SK-N-DZ (cell line): ENCODE data around the gene ETV6.
A peak's percentile ranks its signal among the peaks of the same experiment; 100 is the strongest.

ENCODE experiments used
- DNase-seq: peaks from one replicate; pipeline ENCODE4 v3.0.0-alpha.2; 2015; ENCODE audit warnings: low spot score

ETV6 gene

GRCh38 chr12:11642785-11643184, 6.7 kb upstream of the ETV6 start:
- no peak for DNase-seq

- DNase-seq = no peak
Measured at GRCh38 chr12:11645391-11645790, 4.1 kb upstream of the ETV6 start.

DNA sequence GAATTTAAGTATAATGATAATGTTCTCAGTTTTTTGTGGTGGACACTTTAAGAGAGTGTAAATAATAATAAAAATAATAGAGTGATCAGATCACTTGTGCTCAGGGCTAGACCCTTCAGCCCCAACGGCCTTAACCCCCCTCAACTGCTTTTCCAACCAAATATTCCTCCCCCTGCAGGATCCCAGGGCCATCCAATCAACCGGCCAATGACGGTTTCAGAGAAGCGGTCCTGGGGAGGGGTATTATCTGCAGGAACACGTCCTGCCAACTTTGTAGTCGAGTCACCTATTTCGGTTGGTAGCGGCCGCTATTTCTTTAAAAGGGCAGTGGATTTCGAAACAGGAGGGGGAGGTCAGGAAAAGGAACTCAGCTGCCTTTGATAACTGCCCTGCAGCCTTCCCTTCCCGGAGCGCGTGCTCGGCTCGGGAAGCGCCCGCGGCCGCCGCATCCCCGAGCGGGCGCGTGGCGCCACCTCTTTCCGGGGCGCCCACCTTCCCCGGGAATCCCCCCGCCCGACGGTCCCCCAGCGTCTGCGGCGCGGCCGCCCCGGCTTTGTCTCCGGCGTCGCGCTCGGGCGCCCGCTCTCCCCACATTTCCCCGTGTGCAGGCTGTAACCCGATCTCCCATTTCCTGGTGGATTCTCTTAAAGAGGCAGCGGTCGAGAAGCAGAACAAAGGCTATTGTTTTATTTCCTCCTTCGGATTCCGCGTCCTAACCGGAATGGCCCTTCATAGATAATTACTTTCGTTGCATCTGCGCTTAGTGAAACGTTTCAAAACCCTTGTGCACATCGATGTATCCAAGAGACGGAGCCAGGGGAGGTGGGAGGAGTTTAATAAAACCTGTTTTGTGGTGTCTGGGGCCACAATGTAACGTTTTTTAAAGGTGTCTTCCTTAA, 711 bp upstream of the ETV6 start:
- peak; percentile 87 for DNase-seq

DNA sequence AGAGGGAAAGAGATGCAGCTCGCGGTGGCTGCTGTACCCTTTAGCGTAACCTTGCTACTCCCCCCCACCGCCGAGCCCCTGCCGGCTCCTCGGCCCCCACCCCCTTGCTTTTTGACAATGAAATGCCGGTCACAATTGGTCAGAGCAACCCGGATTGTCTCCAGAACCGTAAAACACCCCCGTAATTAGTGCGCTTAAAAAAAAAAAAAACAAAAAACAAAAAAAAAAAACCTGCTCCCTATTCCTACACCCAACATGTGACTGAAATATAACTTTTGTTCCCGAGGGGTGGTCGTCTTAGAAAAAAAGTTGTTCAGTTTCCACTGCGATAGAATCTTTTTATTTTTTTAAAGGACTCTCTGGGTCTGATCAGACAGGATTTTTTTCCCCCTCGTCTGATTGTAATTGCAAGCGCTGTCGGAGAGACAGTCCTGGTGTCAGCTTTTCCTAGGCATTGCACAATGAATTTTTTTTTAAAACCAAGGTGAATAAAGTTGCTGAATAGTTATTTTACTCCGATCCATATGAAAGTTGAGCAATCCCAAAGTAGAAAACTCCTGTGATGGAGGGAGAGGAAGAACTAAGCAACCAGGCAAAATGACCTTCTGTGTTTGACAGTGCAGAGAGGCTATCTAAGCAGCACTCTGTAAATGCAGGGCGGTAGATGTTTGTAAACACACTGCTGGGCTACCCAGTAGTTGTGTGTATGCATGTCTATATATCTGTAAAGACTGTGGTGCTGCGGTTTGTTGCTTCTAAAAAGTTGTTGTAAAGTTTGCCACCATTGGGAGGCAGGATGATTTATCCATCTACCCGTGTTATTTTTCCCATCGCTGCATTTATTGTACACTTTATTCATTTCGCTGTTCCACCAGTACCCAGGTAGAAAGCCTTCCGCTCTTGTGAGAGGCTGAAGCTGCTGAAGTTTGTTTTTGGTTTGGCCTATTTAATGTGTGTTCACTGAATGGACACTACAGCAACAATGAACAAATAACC, 1.1 kb downstream of the ETV6 start:
- DNase-seq = peak; percentile 39

DNA sequence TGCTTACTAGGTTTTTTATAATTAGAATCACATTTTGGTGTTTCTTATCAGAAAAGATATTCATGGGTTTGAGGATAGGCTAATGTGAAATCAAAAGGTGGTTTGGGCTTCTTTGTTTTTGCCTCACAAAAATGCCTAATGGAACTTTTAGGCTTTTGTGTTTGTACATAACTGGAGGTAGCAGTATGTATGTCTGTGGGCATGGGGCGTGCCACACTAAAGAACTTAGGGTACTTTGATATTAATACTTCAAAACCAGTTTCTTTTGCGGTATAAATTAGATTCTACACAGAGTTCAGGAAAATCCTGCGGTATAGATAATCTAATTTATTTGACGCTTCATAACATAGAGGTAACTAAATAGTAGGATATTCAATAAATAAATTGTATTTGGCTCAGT, 1.9 kb downstream of the ETV6 start:
- no peak for DNase-seq

DNA sequence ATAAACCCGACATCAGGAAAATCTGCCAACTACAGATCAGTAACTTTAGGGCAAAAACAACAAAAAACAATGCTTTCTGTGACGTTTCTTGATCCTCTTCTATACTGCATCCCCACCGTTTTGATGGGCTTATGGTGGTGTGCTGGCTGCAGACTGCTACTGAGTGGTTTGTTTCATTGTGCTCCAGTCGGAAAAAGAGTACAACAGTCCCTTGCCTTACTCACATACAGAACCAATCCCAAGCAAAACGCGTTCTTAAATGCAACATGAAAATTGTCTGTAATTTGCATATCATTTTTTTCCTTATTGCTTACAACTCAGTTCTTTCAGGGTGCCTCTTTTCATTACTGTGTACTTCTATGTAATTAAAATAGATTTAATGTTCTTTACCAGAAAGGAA, 2.3 kb downstream of the ETV6 start:
- DNase-seq = no peak

GRCh38 chr12:11652351-11653040, 3.0 kb downstream of the ETV6 start:
- no peak for DNase-seq

DNA sequence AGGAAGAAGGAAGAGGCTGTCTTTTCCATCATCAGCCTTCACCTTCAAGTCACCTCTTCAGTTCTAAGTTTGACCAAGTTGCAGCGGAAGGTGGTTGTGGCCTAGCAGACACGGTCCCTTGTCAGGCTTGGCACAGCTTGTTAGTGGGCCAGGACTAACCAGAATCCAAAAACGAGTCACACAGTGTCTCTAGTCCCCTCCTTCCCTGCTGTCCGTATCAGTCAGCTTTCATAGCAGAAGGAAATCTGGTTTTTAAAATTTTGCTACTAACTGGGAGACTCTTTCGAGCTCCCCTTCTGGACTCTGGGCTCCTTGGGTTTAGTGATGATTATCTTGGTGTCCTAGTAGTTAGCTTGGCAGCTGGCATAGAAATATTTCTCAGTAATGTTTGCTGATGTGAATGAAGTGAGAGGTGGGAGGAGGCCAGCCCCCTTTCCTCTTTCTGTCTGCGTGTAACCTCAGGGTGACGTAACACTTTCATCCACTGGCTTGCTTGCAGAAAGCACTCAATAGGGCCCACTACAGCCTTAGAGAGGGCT, 3.8 kb downstream of the ETV6 start:
- DNase-seq = no peak

DNA sequence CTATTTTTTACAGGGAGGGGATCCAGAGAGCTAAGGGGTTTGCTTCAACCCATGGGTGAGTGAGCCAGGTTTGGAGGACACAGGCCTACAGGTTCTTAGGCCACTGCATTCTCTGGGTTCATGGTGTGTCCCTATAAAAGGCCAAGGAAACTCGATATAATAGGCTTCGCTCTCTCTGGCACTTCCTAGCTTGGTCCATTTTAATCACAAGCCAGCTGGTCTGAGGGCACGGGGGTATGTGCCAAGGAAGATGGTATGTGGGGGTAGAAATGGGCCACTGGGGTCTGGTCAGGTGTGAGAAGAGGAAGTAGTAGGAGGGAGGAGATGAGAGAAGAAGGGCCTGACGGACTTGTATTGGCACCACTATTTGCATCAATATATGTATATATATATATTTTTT, 4.9 kb downstream of the ETV6 start:
- DNase-seq = no peak

DNA sequence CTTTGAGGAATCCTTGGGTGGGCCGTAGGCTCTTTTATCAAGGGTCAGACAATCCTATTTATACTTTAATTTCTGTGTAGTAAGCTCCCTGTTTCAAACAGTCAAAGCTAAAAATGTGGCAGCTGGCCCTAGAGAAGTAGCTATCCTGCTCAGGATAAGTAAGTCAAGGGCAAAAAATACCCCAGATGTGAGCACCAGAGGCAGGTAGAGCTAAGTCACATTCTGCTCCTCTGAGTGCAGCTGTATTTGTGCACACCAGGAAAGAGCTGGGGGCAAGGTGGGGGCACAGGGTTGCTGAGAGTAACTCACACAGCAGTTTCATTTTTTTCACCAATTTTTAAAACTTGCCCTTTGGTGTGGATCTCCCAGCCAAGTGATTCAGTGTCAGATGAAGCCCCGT, 5.3 kb downstream of the ETV6 start:
- DNase-seq = no peak

GRCh38 chr12:11655842-11656241, 6.4 kb downstream of the ETV6 start:
- DNase-seq = no peak

DNA sequence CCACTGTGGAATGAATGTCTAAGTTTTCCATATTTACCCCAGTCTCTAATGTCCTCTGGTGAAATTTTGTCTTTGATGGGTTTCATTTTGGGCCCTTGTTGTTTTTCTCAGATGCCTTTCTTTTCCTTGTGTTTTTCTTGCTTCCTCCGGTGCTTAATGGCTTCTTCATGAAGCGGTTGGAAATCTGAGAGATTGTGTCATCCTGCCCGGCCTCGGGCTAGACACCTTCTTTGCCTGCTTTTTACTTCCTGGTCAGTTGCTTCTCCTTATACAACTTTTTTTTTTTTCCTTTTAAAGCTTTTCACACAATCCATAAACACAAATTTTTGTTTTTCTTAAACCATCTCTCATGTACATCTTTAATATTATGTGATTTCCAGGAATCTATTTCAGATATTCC, 7.1 kb downstream of the ETV6 start:
- DNase-seq = no peak

GRCh38 chr12:11657511-11657910, 8.0 kb downstream of the ETV6 start:
- DNase-seq = no peak

GRCh38 chr12:11658791-11659190, 9.3 kb downstream of the ETV6 start:
- DNase-seq = no peak

DNA sequence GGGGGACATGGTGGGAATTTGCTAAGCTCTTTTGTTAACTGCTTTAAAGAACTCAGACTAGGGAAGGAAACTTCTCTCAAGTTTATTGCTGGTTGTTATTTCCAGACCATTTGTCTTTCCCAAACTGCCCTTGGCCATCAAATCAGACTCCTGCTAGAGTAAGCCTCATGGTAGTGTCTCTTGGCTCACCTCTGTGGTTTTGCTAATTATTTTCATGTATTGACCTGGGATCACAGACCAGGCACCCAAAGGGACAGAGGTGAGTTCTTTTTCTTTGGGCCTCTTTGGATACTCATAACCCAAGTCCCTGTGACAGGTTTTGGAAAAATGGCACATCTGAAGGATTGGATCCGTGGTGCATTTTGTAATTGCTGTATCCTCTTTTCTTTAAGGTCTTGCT, 11.2 kb downstream of the ETV6 start:
- no peak for DNase-seq

DNA sequence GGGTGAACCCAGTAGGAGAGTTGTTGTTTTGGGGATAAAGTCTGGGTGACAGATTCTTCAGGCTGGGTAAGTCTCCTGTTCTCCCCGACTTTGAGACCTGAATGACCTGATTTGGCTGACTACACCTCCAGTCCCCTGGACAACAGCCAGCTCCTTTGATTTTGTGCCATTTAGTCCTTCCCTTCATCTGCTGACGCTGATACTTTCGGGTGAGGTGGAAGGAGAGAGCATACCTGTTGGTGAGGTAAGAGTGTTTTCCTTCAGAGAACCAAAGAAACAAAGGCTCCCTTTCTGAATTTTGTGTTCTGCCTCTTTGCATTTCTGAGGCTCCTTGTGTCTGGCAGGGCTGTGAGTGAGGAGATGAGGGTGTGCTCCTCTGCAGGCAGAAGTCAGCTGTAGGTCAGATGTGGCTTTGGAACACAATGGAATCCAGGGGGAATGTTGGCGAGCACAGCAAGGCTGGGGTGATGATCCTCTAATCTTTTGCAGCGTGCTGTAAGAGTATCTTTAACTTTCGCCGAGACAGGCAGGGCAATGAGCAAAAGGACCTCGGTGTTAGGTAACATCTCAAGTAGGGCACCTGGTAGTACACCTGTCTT, 12.1 kb downstream of the ETV6 start:
- no peak for DNase-seq

DNA sequence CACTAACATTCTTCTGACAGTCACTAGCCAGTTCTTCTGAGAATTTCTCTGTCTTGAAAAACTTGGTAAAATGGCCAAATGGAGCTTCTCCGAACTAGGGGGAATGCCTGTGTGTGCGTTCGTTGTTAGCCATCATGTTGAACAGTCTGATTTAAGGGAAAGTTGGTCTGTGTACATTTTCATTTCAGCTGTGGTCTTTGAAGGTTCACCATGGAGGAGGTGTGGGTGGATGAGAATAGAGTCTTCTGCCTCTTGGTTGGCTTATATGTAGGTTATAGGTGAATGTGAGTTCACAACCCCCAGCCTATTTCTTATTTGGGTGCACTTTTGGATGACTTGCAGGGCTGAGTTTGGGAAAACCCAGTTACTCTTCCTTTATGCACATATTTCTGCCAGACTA, 12.9 kb downstream of the ETV6 start:
- no peak for DNase-seq

GRCh38 chr12:11663130-11663529, 13.7 kb downstream of the ETV6 start:
- DNase-seq = no peak

DNA sequence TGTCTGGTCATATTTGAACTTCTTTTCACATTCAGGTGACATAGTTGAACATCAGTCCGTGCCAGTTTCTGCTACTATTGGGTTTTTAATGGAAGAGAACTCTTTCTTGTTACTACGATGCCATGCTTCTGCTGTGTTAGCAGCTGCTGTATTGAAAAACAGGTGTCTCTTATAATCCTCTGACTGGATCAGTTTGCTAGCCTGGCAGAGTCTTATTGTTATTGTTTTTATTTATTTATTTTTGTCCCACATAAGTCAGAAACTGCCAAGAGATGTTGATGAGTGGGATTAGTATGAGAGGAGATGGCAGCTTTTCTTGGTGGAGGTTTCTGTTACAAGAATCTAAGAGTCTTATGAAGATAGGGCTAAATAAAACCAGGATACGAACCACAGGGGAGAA, 14.6 kb downstream of the ETV6 start:
- DNase-seq = no peak

GRCh38 chr12:11666131-11667050, 16.9 kb downstream of the ETV6 start:
- peak; percentile 60 for DNase-seq
